SK-N-SH (cell line): Measurements from ENCODE around the gene IKBKE. TPM values are rescaled to one million over a fixed set of nuclear protein-coding genes. Genes with fewer than 3 reads are reported as not detected.

Source experiments
- CTCF ChIA-PET: fragments of 300-600, 350-600 bp; formaldehyde crosslinking; extraction: SDS; loops from one replicate; lab custom pipeline; 2021; lab: Yijun Ruan, JAX
- POLR2A ChIA-PET: fragments of 350-600 bp; sonication (Branson Sonifier 250); formaldehyde crosslinking; extraction: SDS; loops from one replicate; lab custom pipeline; 2020; ENCODE audit warnings: antibody characterized with exemption, inconsistent platforms; lab: Yijun Ruan, JAX
- DNase-seq: peaks from one replicate; pipeline ENCODE4 v3.0.0; 2012
- H2AFZ ChIP-seq: fragments of 200-600 bp; sonication (generic); 2 replicates; pipeline ENCODE4 v1.8.1; 2016; ENCODE audit warnings: antibody characterized with exemption, mild to moderate bottlenecking, low read depth
- H3F3A ChIP-seq: fragments of 200-600 bp; sonication (generic); replicated peaks from 2 replicates; pipeline ENCODE3; 2016; ENCODE audit warnings: antibody characterized with exemption, mild to moderate bottlenecking; ENCODE audit not compliant: insufficient read depth
- H3K27ac ChIP-seq, 2 experiments: fragments of 200-500 bp in 1 of 2; fragments of 200-600 bp in 1 of 2; sonication (Bioruptor generic) in 1 of 2; sonication (generic), shearing (Covaris generic) in 1 of 2; 2 replicates each; pipeline versions ENCODE4 v1.5.1 to v1.6.1; 2014 to 2016; ENCODE audit warnings: low read depth in 2 of 2, inconsistent platforms in 1 of 2, low read length in 1 of 2, mild to moderate bottlenecking in 1 of 2, mixed read lengths in 1 of 2
- H3K27me3 ChIP-seq: fragments of 200-600 bp; sonication (generic), shearing (Covaris generic); 2 replicates; pipeline ENCODE4 v1.6.1; 2016; ENCODE audit warnings: mixed run types; ENCODE audit not compliant: insufficient read depth
- H3K36me3 ChIP-seq, 2 experiments: fragments of 200-500 bp in 1 of 2; fragments of 200-600 bp in 1 of 2; sonication (Bioruptor generic) in 1 of 2; sonication (generic) in 1 of 2; replicated peaks in 1 of 2; 2 replicates each; pipeline versions ENCODE3 to v1.5.1; 2014 to 2016; ENCODE audit warnings: low read length in 1 of 2, mild to moderate bottlenecking in 1 of 2; ENCODE audit not compliant: insufficient read depth in 2 of 2, control insufficient read depth in 1 of 2
- H3K4me1 ChIP-seq, 2 experiments: fragments of 200-500 bp in 1 of 2; fragments of 200-600 bp in 1 of 2; sonication (Bioruptor generic) in 1 of 2; sonication (generic), shearing (Covaris generic) in 1 of 2; 2 replicates each; pipeline versions ENCODE4 v1.5.1 to v1.6.1; 2014 to 2016; ENCODE audit warnings: low read depth in 1 of 2, low read length in 1 of 2, mixed run types in 1 of 2; ENCODE audit not compliant: insufficient read depth in 2 of 2, control insufficient read depth in 1 of 2
- H3K4me2 ChIP-seq: fragments of 200-600 bp; sonication (generic), shearing (Covaris generic); 2 replicates; pipeline ENCODE4 v1.6.1; 2017; ENCODE audit warnings: mixed run types
- H3K4me3 ChIP-seq, 2 experiments: fragments of 200-500 bp in 1 of 2; fragments of 200-600 bp in 1 of 2; sonication (Bioruptor generic) in 1 of 2; sonication (generic), shearing (Covaris generic) in 1 of 2; 2 replicates each; pipeline versions ENCODE4 v1.5.1 to v1.8.1; 2014 to 2016; ENCODE audit warnings: low read depth in 2 of 2, inconsistent platforms in 1 of 2, low read length in 1 of 2, mild to moderate bottlenecking in 1 of 2, mixed read lengths in 1 of 2, moderate library complexity in 1 of 2
- H3K79me2 ChIP-seq: fragments of 200-600 bp; sonication (generic); 2 replicates; pipeline ENCODE4 v1.8.1; 2017; ENCODE audit warnings: mild to moderate bottlenecking; ENCODE audit not compliant: insufficient read depth
- H3K9ac ChIP-seq: fragments of 200-600 bp; sonication (generic); 2 replicates; pipeline ENCODE4 v1.6.1; 2017; ENCODE audit warnings: mixed run types
- H3K9me2 ChIP-seq: fragments of 200-600 bp; sonication (generic); 2 replicates; pipeline ENCODE4 v1.6.1; 2017; ENCODE audit warnings: mixed run types
- H3K9me3 ChIP-seq: fragments of 200-600 bp; sonication (generic); 2 replicates; pipeline ENCODE4 v1.6.1; 2017; ENCODE audit warnings: mixed run types, mild to moderate bottlenecking, moderate library complexity
- H4K20me1 ChIP-seq: fragments of 200-600 bp; sonication (generic); 2 replicates; pipeline ENCODE4 v1.6.1; 2017; ENCODE audit warnings: mild to moderate bottlenecking, mixed run types; ENCODE audit not compliant: insufficient read depth
- ELF1 ChIP-seq: IDR thresholded peaks from 2 replicates; pipeline ENCODE4 v1.4.0; 2012
- EZH2phosphoT487 ChIP-seq: fragments of 200-600 bp; sonication (generic); IDR thresholded peaks from 2 replicates; pipeline ENCODE4 v1.6.1; 2017; ENCODE audit warnings: low read depth, mixed run types, mild to moderate bottlenecking, antibody characterized with exemption, moderate library complexity, borderline replicate concordance
- FOSL2 ChIP-seq: IDR thresholded peaks from 2 replicates; pipeline ENCODE4 v1.4.0; 2012; ENCODE audit warnings: low read depth, mild to moderate bottlenecking, moderate library complexity, borderline replicate concordance
- FOXM1 ChIP-seq: IDR thresholded peaks from 2 replicates; pipeline ENCODE4 v1.4.0; 2012; ENCODE audit warnings: low read depth, mild to moderate bottlenecking
- GATA2 ChIP-seq: sonication (generic); formaldehyde crosslinking; IDR thresholded peaks from 2 replicates; pipeline ENCODE4 v1.5.0; 2020; ENCODE audit warnings: mild to moderate bottlenecking, missing genetic modification reagents
- IRF3 ChIP-seq: fragments of 150-350 bp; IDR thresholded peaks from 2 replicates; pipeline ENCODE4 v1.6.1; 2016; ENCODE audit warnings: mild to moderate bottlenecking, low read depth, low read length
- JUND ChIP-seq: IDR thresholded peaks from 2 replicates; pipeline ENCODE4 v1.4.0; 2012
- MEF2A ChIP-seq: IDR thresholded peaks from 2 replicates; pipeline ENCODE4 v1.4.0; 2012; ENCODE audit warnings: low read depth, borderline replicate concordance
- NFIC ChIP-seq: IDR thresholded peaks from 2 replicates; pipeline ENCODE4 v1.4.0; 2012; ENCODE audit warnings: borderline replicate concordance
- POLR2AphosphoS5 ChIP-seq: IDR thresholded peaks from 2 replicates; pipeline ENCODE4 v1.6.1; 2012; ENCODE audit warnings: low read depth, low read length
- RCOR1 ChIP-seq: fragments of 150-350 bp; IDR thresholded peaks from 2 replicates; pipeline ENCODE4 v1.6.1; 2017; ENCODE audit warnings: antibody characterized with exemption, low read length
- RFX5 ChIP-seq: IDR thresholded peaks from 2 replicates; pipeline ENCODE4 v1.6.1; 2012; ENCODE audit warnings: mild to moderate bottlenecking, improper control_type of control experiment, low read length
- RXRA ChIP-seq: IDR thresholded peaks from 2 replicates; pipeline ENCODE4 v1.4.0; 2012; ENCODE audit warnings: low read depth, mild to moderate bottlenecking, borderline replicate concordance
- SMC3 ChIP-seq: IDR thresholded peaks from 2 replicates; pipeline ENCODE4 v1.6.1; 2012; ENCODE audit warnings: low read depth, low read length, improper control_type of control experiment
- TCF12 ChIP-seq: IDR thresholded peaks from 2 replicates; pipeline ENCODE4 v1.4.0; 2012
- USF1 ChIP-seq: IDR thresholded peaks from 2 replicates; pipeline ENCODE4 v1.4.0; 2012; ENCODE audit warnings: low read depth, borderline replicate concordance
- YY1 ChIP-seq: IDR thresholded peaks from 2 replicates; pipeline ENCODE4 v1.4.0; 2012; ENCODE audit warnings: low read depth, mild to moderate bottlenecking
- ZBTB33 ChIP-seq: IDR thresholded peaks from 2 replicates; pipeline ENCODE4 v1.4.0; 2012; ENCODE audit warnings: low read depth, borderline replicate concordance
- WGBS: methylation state at CpG from one replicate; pipeline ENCODE4 v1.1.6; 2017; ENCODE audit warnings: low lambda C conversion rate; 5-methylcytosine and 5-hydroxymethylcytosine counted together
- polyA plus RNA-seq, 3 experiments: library from polyadenylated mRNA; depleted of rRNA; stranded (reverse); fragments of >200 nt; gene quantifications; 2 replicates each; pipeline ENCODE4 v1.2.3, GENCODE V29; 2012
- TF ChIP-seq, protein P1 (sequence below): fragments of 200-600 bp; sonication (generic); IDR thresholded peaks from 2 replicates; pipeline ENCODE4 v1.6.1; 2017; ENCODE audit warnings: antibody characterized with exemption, mild to moderate bottlenecking, moderate library complexity

The IKBKE gene
- polyA plus RNA-seq, 1 of the 3 experiments (the other 2 are of a cell fraction) = 14.5 TPM

DNA sequence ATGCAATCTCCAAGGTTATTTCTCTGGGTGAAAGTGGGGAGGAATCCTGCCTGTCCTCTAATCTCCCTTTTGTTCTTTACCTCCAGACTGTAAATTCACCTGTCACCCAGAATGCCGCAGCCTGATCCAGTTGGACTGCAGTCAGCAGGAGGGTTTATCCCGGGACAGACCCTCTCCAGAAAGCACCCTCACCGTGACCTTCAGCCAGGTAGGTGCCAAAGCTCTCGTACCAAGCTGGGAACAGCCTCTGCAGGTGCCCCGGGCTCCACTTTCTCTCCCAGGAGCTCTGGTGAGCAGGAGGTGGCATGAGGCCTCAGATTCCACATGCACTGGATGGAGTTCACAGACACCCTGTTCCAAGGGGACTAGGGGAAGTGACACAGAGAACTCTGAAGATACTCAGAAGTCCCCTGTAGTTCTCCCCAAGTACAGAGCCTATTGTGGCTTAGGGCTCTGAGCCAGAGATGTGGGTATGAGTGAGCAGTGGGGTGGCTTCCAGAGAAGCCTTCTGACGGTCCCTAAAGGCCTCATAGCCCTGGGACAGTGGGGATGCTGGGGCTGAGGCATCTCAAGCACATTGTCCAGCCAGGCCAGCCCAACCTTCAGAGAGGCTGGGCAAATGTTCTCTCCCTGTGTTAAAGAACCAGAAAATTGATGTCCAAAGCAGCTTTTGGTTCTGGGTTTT, 68.0 kb downstream of the IKBKE start:
- H3K27ac ChIP-seq = no peak overlapping the region
- H3K27me3 ChIP-seq = no peaks in the 10 kb centered on the region
- peaks cover 0 to 11% of the 10 kb centered on the region in 2 experiments; a peak in 1 of 4 replicates for H3K4me1 ChIP-seq
- no peak overlapping the region for H3K4me2 ChIP-seq
- H3K9me3 ChIP-seq = no peaks in the 10 kb centered on the region
- H3K4me3 ChIP-seq = no peak overlapping the region
- H3K9me2 ChIP-seq = no peaks in the 10 kb centered on the region
- CTCF ChIA-PET = interaction anchor here (0.6 to 17.3 kb wide), 4 partner anchors 26 to 59 kb away, joined by 3 to 241 read pairs (median 4); no protein-coding TSS in a partner anchor
- WGBS = 77% methylated on average over 6 of the region's 6 CpGs
- POLR2A ChIA-PET = no interaction called here
- H3K36me3 ChIP-seq = no peaks in the 10 kb centered on the region
- no peaks in the 10 kb centered on the region for H3F3A ChIP-seq
- no peak overlapping the region for H2AFZ ChIP-seq
- H3K79me2 ChIP-seq = no peaks in the 10 kb centered on the region
- no peak overlapping the region for H3K9ac ChIP-seq
- no peak for TF ChIP-seq NFIC
- no peak for TF ChIP-seq RFX5
- TF ChIP-seq ELF1 = no peak
- TF ChIP-seq JUND = no peak
- TF ChIP-seq, protein P1, sequence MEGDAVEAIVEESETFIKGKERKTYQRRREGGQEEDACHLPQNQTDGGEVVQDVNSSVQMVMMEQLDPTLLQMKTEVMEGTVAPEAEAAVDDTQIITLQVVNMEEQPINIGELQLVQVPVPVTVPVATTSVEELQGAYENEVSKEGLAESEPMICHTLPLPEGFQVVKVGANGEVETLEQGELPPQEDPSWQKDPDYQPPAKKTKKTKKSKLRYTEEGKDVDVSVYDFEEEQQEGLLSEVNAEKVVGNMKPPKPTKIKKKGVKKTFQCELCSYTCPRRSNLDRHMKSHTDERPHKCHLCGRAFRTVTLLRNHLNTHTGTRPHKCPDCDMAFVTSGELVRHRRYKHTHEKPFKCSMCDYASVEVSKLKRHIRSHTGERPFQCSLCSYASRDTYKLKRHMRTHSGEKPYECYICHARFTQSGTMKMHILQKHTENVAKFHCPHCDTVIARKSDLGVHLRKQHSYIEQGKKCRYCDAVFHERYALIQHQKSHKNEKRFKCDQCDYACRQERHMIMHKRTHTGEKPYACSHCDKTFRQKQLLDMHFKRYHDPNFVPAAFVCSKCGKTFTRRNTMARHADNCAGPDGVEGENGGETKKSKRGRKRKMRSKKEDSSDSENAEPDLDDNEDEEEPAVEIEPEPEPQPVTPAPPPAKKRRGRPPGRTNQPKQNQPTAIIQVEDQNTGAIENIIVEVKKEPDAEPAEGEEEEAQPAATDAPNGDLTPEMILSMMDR = no peak
- TF ChIP-seq FOXM1 = no peak
- TF ChIP-seq POLR2AphosphoS5 = no peak
- no peak for TF ChIP-seq FOSL2
- TF ChIP-seq IRF3 = no peak
- TF ChIP-seq USF1 = no peak
- no peak for TF ChIP-seq GATA2
- TF ChIP-seq ZBTB33 = no peak
- TF ChIP-seq SMC3 = no peak
- no peak for TF ChIP-seq RCOR1
- TF ChIP-seq TCF12 = no peak
- TF ChIP-seq EZH2phosphoT487 = no peak
- TF ChIP-seq YY1 = no peak
- TF ChIP-seq MEF2A = no peak
- no peak for TF ChIP-seq RXRA
- no peak for DNase-seq
- no peaks in the 10 kb centered on the region for H4K20me1 ChIP-seq
